SK-N-SH (cell line): ENCODE results near the gene C1QTNF5. TPM values are rescaled to one million over a fixed set of nuclear protein-coding genes. Genes with fewer than 3 reads are reported as not detected.
A peak's percentile ranks its signal among the peaks of the same experiment; 100 is the strongest.

Experiments used
- CTCF ChIA-PET: fragments of 300-600, 350-600 bp; formaldehyde crosslinking; extraction: SDS; loops from one replicate; lab custom pipeline; 2021; lab: Yijun Ruan, JAX
- POLR2A ChIA-PET: fragments of 350-600 bp; sonication (Branson Sonifier 250); formaldehyde crosslinking; extraction: SDS; loops from one replicate; lab custom pipeline; 2020; ENCODE audit warnings: antibody characterized with exemption, inconsistent platforms; lab: Yijun Ruan, JAX
- DNase-seq: peaks from one replicate; pipeline ENCODE4 v3.0.0; 2012
- H2AFZ ChIP-seq: fragments of 200-600 bp; sonication (generic); 2 replicates; pipeline ENCODE4 v1.8.1; 2016; ENCODE audit warnings: antibody characterized with exemption, mild to moderate bottlenecking, low read depth
- H3F3A ChIP-seq: fragments of 200-600 bp; sonication (generic); replicated peaks from 2 replicates; pipeline ENCODE3; 2016; ENCODE audit warnings: antibody characterized with exemption, mild to moderate bottlenecking; ENCODE audit not compliant: insufficient read depth
- H3K27ac ChIP-seq, 2 experiments: fragments of 200-500 bp in 1 of 2; fragments of 200-600 bp in 1 of 2; sonication (Bioruptor generic) in 1 of 2; sonication (generic), shearing (Covaris generic) in 1 of 2; 2 replicates each; pipeline versions ENCODE4 v1.5.1 to v1.6.1; 2014 to 2016; ENCODE audit warnings: low read depth in 2 of 2, inconsistent platforms in 1 of 2, low read length in 1 of 2, mild to moderate bottlenecking in 1 of 2, mixed read lengths in 1 of 2
- H3K27me3 ChIP-seq: fragments of 200-600 bp; sonication (generic), shearing (Covaris generic); 2 replicates; pipeline ENCODE4 v1.6.1; 2016; ENCODE audit warnings: mixed run types; ENCODE audit not compliant: insufficient read depth
- H3K36me3 ChIP-seq, 2 experiments: fragments of 200-500 bp in 1 of 2; fragments of 200-600 bp in 1 of 2; sonication (Bioruptor generic) in 1 of 2; sonication (generic) in 1 of 2; replicated peaks in 1 of 2; 2 replicates each; pipeline versions ENCODE3 to v1.5.1; 2014 to 2016; ENCODE audit warnings: low read length in 1 of 2, mild to moderate bottlenecking in 1 of 2; ENCODE audit not compliant: insufficient read depth in 2 of 2, control insufficient read depth in 1 of 2
- H3K4me1 ChIP-seq, 2 experiments: fragments of 200-500 bp in 1 of 2; fragments of 200-600 bp in 1 of 2; sonication (Bioruptor generic) in 1 of 2; sonication (generic), shearing (Covaris generic) in 1 of 2; 2 replicates each; pipeline versions ENCODE4 v1.5.1 to v1.6.1; 2014 to 2016; ENCODE audit warnings: low read depth in 1 of 2, low read length in 1 of 2, mixed run types in 1 of 2; ENCODE audit not compliant: insufficient read depth in 2 of 2, control insufficient read depth in 1 of 2
- H3K4me2 ChIP-seq: fragments of 200-600 bp; sonication (generic), shearing (Covaris generic); 2 replicates; pipeline ENCODE4 v1.6.1; 2017; ENCODE audit warnings: mixed run types
- H3K4me3 ChIP-seq, 2 experiments: fragments of 200-500 bp in 1 of 2; fragments of 200-600 bp in 1 of 2; sonication (Bioruptor generic) in 1 of 2; sonication (generic), shearing (Covaris generic) in 1 of 2; 2 replicates each; pipeline versions ENCODE4 v1.5.1 to v1.8.1; 2014 to 2016; ENCODE audit warnings: low read depth in 2 of 2, inconsistent platforms in 1 of 2, low read length in 1 of 2, mild to moderate bottlenecking in 1 of 2, mixed read lengths in 1 of 2, moderate library complexity in 1 of 2
- H3K79me2 ChIP-seq: fragments of 200-600 bp; sonication (generic); 2 replicates; pipeline ENCODE4 v1.8.1; 2017; ENCODE audit warnings: mild to moderate bottlenecking; ENCODE audit not compliant: insufficient read depth
- H3K9ac ChIP-seq: fragments of 200-600 bp; sonication (generic); 2 replicates; pipeline ENCODE4 v1.6.1; 2017; ENCODE audit warnings: mixed run types
- H3K9me2 ChIP-seq: fragments of 200-600 bp; sonication (generic); 2 replicates; pipeline ENCODE4 v1.6.1; 2017; ENCODE audit warnings: mixed run types
- H3K9me3 ChIP-seq: fragments of 200-600 bp; sonication (generic); 2 replicates; pipeline ENCODE4 v1.6.1; 2017; ENCODE audit warnings: mixed run types, mild to moderate bottlenecking, moderate library complexity
- H4K20me1 ChIP-seq: fragments of 200-600 bp; sonication (generic); 2 replicates; pipeline ENCODE4 v1.6.1; 2017; ENCODE audit warnings: mild to moderate bottlenecking, mixed run types; ENCODE audit not compliant: insufficient read depth
- ELF1 ChIP-seq: IDR thresholded peaks from 2 replicates; pipeline ENCODE4 v1.4.0; 2012
- EP300 ChIP-seq, 2 experiments: IDR thresholded peaks; 2 replicates each; pipeline versions ENCODE4 v1.4.0 to v1.6.1; 2012; ENCODE audit warnings: borderline replicate concordance in 1 of 2, low read depth in 1 of 2, low read length in 1 of 2
- EZH2phosphoT487 ChIP-seq: fragments of 200-600 bp; sonication (generic); IDR thresholded peaks from 2 replicates; pipeline ENCODE4 v1.6.1; 2017; ENCODE audit warnings: low read depth, mixed run types, mild to moderate bottlenecking, antibody characterized with exemption, moderate library complexity, borderline replicate concordance
- FOXM1 ChIP-seq: IDR thresholded peaks from 2 replicates; pipeline ENCODE4 v1.4.0; 2012; ENCODE audit warnings: low read depth, mild to moderate bottlenecking
- GATA2 ChIP-seq: sonication (generic); formaldehyde crosslinking; IDR thresholded peaks from 2 replicates; pipeline ENCODE4 v1.5.0; 2020; ENCODE audit warnings: mild to moderate bottlenecking, missing genetic modification reagents
- MEF2A ChIP-seq: IDR thresholded peaks from 2 replicates; pipeline ENCODE4 v1.4.0; 2012; ENCODE audit warnings: low read depth, borderline replicate concordance
- NFIC ChIP-seq: IDR thresholded peaks from 2 replicates; pipeline ENCODE4 v1.4.0; 2012; ENCODE audit warnings: borderline replicate concordance
- NRF1 ChIP-seq: IDR thresholded peaks from 2 replicates; pipeline ENCODE4 v1.6.1; 2012; ENCODE audit warnings: low read depth, mild to moderate bottlenecking, low read length
- PBX3 ChIP-seq: IDR thresholded peaks from 2 replicates; pipeline ENCODE4; 2012
- RCOR1 ChIP-seq: fragments of 150-350 bp; IDR thresholded peaks from 2 replicates; pipeline ENCODE4 v1.6.1; 2017; ENCODE audit warnings: antibody characterized with exemption, low read length
- RFX5 ChIP-seq: IDR thresholded peaks from 2 replicates; pipeline ENCODE4 v1.6.1; 2012; ENCODE audit warnings: mild to moderate bottlenecking, improper control_type of control experiment, low read length
- RXRA ChIP-seq: IDR thresholded peaks from 2 replicates; pipeline ENCODE4 v1.4.0; 2012; ENCODE audit warnings: low read depth, mild to moderate bottlenecking, borderline replicate concordance
- SMC3 ChIP-seq: IDR thresholded peaks from 2 replicates; pipeline ENCODE4 v1.6.1; 2012; ENCODE audit warnings: low read depth, low read length, improper control_type of control experiment
- USF2 ChIP-seq: fragments of 150-350 bp; IDR thresholded peaks from 2 replicates; pipeline ENCODE4 v1.6.1; 2017; ENCODE audit warnings: antibody characterized with exemption, low read length, low read depth, borderline replicate concordance
- WGBS: methylation state at CpG from one replicate; pipeline ENCODE4 v1.1.6; 2017; ENCODE audit warnings: low lambda C conversion rate; 5-methylcytosine and 5-hydroxymethylcytosine counted together
- polyA plus RNA-seq, 3 experiments: library from polyadenylated mRNA; depleted of rRNA; stranded (reverse); fragments of >200 nt; gene quantifications; 2 replicates each; pipeline ENCODE4 v1.2.3, GENCODE V29; 2012

C1QTNF5 gene
- polyA plus RNA-seq, 1 of the 3 experiments (the other 2 are of a cell fraction): 0.71 TPM

GRCh38 chr11:119361941-119362725 lies 21.4 kb upstream of the C1QTNF5 start:
- peaks cover 25 to 50% of the 10 kb centered on the region in 2 experiments; a peak in 3 of 4 replicates for H3K4me1 ChIP-seq
- H3K9me2 ChIP-seq: no peaks in the 10 kb centered on the region
- H3K79me2 ChIP-seq: no peaks in the 10 kb centered on the region
- no peak overlapping the region for H3K4me3 ChIP-seq
- CTCF ChIA-PET: interaction anchor here (0.8 to 5.1 kb wide), 10 partner anchors 9 to 824 kb away, joined by 3 to 41 read pairs (median 10); partner anchors contain the start of gene USP2
- no peak overlapping the region for H2AFZ ChIP-seq
- peaks cover 21% of the 10 kb centered on the region for H3F3A ChIP-seq
- no peak for DNase-seq
- peaks cover 0 to 3% of the 10 kb centered on the region in 2 experiments for H3K36me3 ChIP-seq
- H4K20me1 ChIP-seq: no peaks in the 10 kb centered on the region
- POLR2A ChIA-PET: no interaction called here
- TF ChIP-seq RXRA (no peak), FOXM1 (no peak), NFIC (no peak), EP300 (IDR thresholded peaks at IDR 0.05; ENCODE audit: borderline replicate concordance in 1 of 2, low read depth in 1 of 2, low read length in 1 of 2) (no peak), NRF1 (no peak), PBX3 (no peak), SMC3 (no peak), GATA2 (CRISPR knock-in tag) (no peak), USF2 (no peak), RCOR1 (no peak), RFX5 (no peak), MEF2A (no peak), EZH2phosphoT487 (no peak), ELF1 (no peak)
- no peaks in the 10 kb centered on the region for H3K9me3 ChIP-seq
- 94% methylated on average over 11 of the region's 11 CpGs for WGBS
- H3K27ac ChIP-seq: peak overlapping the region in 1 of 2 experiments; percentile 22; a peak in 1 of 4 replicates
- H3K27me3 ChIP-seq: no peaks in the 10 kb centered on the region
- no peak overlapping the region for H3K9ac ChIP-seq
- H3K4me2 ChIP-seq: peak overlapping the region; percentile 58
